T47D (cell line): Measurements from ENCODE around the gene HHATL.

Experiments
- DNase-seq, 2 experiments: peaks; one replicate each; pipeline versions ENCODE4 v3.0.0 to v3.0.0-alpha.2; 2011 to 2012; ENCODE audit warnings: low read depth in 1 of 2, low spot score in 1 of 2
- JUND ChIP-seq: IDR thresholded peaks from 2 replicates; pipeline ENCODE4 v1.6.1; 2012; ENCODE audit warnings: low read depth
- in situ Hi-C: cut with HindIII; loops from 2 replicates; pipeline ENCODE4 v1.10.0; 2016; ENCODE audit warnings: low sequenced_read_pairs, low pct_unique_long_range_greater_than_20kb

HHATL gene

DNA sequence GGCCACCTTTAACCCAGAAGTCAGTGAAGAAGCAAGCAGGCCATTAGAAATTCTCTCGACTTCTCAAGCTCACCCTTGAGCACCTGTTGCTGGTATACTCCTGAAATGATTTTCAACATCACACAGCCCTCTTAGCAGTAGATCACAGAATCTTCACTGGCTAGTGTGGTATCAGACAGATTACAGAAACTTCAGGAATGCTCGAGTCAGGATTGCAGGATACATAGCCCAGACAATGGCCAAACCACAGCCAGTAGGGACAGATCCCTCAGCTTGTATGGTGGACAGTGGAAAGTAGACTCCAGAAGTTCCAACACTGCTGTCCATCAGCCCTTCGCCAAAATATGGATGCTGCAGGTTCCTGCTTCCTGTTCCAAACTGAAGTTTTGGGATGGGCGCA lies 21.8 kb downstream of the HHATL start:
- no peak for TF ChIP-seq JUND
- no peak for DNase-seq
- in situ Hi-C loops, result no loop called here

DNA sequence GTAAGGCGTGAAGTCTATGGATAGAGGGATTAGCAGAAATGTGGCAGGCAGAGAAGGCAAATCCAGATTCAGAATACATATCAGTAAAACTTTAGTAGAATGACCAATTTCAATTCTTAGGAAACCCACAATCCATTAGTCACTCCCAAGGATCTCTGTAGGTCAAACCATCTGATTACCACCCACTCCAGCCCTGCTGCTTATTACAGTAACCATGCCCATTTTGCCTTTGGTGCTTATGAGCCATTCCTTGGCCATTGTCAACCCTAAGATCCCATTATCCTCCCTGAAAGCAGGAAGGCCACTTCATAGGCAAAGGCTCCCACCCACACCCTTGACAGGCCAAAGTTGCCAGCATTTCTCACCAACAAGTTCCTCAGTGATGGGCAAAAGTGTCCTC lies 22.3 kb downstream of the HHATL start:
- no peak for TF ChIP-seq JUND
- in situ Hi-C loops, result no loop called here
- no peak for DNase-seq

DNA sequence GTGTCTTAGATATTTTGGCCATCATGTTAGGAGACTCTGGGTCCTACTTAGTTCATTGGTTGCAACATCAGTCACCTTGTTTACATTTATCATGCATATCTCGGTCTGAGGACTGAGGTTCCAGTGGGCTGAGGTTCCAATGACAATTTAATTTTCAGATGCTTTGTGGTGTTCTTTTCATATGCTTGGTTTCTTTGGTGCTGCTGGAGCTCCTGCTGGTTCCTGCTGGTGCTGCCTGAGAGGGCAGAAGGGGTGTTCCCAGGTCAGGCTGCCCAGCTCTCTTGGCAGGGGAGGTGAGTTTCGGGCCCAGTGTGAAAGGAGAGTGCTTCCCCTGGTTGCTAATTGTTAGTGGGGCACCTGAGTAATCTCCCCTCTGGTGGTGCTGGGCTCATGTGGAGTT lies 24.2 kb downstream of the HHATL start:
- in situ Hi-C loops, result no loop called here
- no peak for TF ChIP-seq JUND

DNA sequence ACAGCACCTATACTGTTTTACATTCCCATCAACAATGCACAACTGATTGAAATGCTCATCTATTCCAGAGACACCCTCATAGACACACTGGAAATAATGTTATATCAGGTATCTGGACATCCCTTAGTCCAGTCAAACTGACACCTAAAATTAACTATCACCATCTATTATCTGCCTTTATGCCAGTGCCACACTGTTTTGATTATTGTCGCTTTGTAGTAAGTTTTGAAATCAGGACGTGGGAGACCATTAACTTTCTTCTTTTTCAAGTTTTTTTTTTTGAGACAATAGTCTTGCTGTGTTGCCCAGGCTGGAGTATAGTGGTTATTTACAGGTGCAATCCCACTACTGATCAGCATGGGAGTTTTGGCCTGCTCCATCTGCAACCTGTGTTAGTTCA lies 26.7 kb downstream of the HHATL start:
- DNase-seq, result no peak
- in situ Hi-C loops, result no loop called here
- no peak for TF ChIP-seq JUND

More for the DNA sequence above, 24.2 kb downstream of the HHATL start:
- DNase-seq, result no peak

DNA sequence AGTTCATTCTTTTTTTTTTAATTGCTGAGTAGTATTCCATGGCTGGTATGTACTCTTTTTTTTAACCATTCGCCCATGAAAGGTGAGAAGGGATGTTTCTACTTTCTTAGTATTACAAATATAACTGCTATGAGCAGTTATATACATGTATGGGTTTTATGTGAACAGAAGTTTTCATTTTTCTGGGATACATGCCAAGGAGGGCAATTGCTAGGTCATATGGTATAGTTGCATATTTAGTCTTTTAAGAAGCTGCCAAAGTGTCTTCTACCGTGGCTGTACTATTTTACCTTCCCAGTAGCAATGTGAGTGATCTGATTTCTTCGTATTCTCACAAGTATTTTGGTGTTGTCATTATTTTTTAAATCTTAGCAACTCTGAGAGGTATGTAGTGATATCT lies 28.5 kb downstream of the HHATL start:
- DNase-seq, result no peak
- in situ Hi-C loops, result no loop called here
- TF ChIP-seq JUND, result no peak

DNA sequence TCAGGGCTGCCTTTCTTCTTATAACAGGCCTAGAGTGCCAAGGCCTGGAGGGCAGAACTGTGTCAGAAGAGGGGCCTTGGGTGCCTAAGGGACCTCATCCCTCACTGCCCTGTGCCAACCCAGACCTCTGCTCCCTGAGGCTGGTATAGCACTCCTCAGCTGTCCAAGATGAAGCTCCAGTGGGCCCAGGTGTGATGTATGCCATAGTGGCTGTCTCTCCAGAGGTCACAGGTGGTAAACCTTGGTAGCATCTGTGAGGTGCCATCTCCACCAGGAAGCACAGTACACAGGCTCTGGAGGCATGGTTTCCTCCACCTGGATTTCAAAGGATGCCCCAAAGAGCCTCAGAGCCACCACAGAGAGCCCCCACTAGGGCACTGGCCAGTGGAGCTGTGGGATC lies 29.5 kb downstream of the HHATL start:
- TF ChIP-seq JUND, result no peak
- DNase-seq, result no peak
- in situ Hi-C loops, result no loop called here

DNA sequence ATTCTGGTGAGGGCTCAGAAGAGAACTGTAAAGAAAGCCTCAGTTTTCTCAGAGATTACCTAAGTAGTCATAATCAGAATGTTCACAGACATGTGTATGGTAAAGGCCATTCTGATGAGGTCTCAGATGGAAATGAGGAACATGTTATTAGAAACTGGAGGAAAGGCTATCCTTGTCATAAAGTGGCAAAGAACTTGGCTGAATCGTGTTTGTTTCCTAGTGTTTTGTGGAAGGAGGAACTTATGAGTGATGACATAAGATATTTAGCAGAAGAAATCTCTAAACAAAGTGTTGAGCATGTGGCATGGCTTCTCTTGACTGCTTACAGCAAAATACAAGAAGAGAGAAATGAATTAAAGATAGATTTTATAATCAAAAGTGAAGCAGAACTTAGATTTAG lies 30.1 kb downstream of the HHATL start:
- in situ Hi-C loops, result no loop called here
- TF ChIP-seq JUND, result no peak

DNA sequence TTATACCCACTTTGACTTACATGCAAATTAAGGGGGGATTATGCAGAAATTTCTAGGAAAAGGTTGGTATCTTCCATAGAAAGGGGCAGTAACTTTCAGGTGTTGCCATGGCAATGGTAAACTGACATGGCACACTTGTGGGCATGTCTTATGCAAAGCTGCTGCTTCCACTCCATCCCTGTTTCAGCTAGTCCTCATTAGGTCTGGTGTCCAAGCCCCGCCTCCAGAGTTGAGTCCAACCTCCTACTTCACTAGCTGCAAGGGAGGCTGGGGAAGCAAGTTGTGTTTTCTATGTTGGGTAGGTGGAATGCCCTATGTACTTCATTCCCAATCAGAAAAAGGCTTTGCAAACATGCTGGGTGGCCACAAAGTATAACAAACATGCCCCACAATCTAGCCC lies 31.9 kb downstream of the HHATL start:
- DNase-seq, result no peak
- no peak for TF ChIP-seq JUND
- in situ Hi-C loops, result no loop called here

More for the DNA sequence above, 30.1 kb downstream of the HHATL start:
- DNase-seq, result no peak

DNA sequence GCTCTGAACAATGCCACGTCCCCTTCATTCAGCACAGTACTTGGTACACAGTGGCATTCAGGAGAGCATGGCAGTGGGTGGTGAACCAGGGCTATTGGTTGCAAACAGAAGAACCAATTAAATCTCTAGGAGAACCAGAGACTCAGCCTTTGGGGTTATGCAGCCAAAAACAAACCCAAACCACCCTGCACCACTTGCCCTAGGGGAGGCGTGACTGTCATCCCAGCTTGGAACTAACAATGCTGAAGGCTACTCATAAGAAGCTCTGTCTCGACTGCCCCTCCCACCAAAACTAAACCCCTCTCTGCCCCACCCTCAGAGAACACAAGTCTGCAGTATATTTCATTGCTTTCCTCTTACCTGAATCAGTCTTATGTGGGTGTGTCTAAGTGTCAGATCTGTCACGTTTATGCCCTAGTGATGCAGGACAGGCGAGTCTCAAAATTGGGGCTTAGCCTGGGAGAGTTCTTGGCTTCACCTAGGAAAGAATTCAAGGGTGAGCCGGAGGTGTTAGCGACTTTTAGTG lies 32.5 kb downstream of the HHATL start:
- in situ Hi-C loops, result no loop called here
- no peak for DNase-seq
- TF ChIP-seq JUND, result no peak

DNA sequence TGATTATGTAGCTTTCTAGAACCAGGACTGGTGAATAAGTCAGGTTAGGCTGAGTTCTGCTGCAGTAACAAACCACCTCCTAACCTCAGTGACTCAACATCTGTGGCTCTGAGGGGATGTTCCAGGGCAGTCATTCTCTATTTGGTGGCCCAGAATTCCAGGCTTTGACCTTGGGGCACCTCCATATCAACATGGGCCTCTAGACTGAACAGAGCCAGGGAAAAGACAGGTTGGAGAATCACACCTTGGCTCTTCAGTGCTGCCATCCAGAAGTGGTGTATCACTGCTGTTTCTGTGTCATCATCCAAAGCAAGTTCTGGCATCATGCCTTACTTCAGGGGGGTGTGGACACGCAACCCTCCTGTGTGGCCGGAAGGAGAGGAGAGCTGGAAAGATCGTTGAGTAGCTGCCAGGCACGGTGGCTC lies 33.8 kb downstream of the HHATL start:
- DNase-seq, result no peak
- in situ Hi-C loops, result no loop called here
- no peak for TF ChIP-seq JUND

DNA sequence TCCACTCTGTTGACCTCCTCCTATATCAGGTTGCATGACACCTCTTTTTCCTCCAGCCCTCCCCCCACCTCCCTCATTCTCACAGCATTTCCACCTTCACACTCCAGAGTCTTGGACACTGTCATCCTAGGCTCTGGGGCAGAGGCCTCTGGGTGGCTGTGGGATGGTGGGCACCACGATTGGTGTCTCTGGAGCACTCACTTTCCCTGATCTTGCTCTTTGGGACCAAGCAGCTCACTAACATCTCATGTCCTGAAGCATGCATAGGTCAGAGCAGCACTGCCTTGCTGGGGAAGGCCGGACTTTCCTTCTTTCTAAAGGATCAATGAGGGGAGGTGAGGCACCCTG lies 34.2 kb downstream of the HHATL start:
- in situ Hi-C loops, result no loop called here
- TF ChIP-seq JUND, result no peak
- no peak for DNase-seq

DNA sequence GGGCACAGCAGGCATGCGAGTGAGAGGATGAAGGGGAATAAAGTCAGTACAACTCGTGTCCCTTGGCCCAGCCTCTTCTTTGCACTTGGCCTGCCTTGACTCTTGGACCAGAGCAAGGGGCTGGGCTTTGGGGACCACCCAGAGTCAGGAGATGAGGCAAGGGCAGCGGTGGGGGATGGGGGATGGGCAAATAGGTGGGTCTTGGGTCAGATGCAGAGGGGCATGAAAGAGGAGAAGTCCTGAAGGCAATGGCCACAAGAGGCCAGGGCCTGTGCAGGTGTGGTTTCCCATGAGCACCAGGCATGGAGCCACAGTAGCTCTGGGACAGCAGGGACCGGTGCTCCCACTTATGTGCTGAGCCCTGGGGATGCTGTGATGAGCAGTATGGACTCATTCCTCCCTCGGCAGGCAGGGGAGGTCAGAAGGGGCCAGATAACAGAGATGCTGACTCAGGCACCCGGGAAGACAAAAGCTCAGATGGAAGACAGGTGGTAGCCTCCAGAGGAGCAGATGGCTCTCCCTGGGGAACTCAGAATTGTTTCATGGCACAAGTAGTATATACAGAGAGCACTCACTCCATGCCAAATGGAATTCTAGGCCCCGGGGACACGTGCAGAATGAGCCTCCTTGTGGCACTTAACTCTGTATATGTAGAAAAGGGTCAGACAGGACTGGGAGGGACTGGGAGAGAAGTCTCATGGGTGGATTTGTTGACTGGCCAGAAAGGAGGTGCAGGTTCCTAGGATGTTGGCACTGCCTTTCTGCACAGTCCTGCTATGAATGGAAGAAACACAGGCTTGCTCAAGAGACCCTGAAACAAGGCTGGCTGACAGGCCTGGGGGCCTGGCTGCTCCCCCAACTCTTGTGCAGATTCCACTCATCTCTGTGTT lies 34.8 kb downstream of the HHATL start:
- in situ Hi-C loops, result no loop called here
- DNase-seq, result peak in 1 of 2 experiments; percentile 13
- no peak for TF ChIP-seq JUND

DNA sequence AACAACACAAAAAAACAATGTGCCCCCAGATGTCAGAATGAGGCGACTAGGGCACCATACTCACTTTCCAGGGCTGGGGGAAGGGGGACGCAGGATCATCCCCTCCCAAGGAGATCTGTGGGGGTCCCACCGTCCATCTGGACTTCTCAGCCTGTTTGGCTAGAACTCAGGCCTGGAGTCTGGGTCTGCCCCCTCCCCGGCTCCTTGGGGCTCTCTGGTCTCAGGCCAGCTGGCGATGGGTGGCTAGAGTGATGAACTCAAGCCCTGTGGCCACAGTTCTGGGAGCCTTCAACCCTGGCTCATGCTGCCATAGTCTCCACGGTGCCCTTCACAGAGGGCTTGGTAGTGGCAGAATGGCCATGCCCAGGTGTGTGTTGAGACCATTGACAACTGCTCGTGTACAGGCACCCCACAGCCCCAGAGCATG lies 35.5 kb downstream of the HHATL start:
- in situ Hi-C loops, result no loop called here
- no peak for DNase-seq
- no peak for TF ChIP-seq JUND

DNA sequence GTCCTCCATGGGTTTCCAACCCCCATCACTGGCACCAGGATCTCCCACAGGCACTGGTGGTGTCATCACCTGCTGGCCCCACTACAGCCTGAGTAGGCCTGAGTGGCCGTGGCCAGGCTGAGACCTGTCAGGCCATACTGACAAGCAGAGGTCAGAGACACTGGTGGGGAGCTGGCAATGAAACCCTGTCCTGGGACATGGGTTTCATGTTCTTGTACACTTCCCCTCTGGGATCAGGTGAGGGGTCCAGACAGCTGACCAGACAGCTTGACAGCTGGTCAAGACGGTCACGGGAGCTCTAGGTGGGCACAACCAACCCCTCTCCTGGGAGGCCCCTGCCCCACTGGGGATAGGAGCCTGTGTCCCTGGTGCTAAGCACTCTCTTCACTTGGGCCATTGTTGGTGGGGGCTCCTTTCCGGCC lies 36.0 kb downstream of the HHATL start:
- no peak for DNase-seq
- TF ChIP-seq JUND, result no peak
- in situ Hi-C loops, result no loop called here
